COR-L47 (cell line): Measurements from ENCODE around the gene CTSZ.
"Not testable (repeated sequence)": the region's sequence is repeated elsewhere in the genome, so short reads cannot be mapped to it uniquely, and the experiment has no call there.

Source experiments
- DNase-seq: peaks from one replicate; lab custom pipeline; 2025; lab: John Stamatoyannopoulos, UW

Gene CTSZ

DNA sequence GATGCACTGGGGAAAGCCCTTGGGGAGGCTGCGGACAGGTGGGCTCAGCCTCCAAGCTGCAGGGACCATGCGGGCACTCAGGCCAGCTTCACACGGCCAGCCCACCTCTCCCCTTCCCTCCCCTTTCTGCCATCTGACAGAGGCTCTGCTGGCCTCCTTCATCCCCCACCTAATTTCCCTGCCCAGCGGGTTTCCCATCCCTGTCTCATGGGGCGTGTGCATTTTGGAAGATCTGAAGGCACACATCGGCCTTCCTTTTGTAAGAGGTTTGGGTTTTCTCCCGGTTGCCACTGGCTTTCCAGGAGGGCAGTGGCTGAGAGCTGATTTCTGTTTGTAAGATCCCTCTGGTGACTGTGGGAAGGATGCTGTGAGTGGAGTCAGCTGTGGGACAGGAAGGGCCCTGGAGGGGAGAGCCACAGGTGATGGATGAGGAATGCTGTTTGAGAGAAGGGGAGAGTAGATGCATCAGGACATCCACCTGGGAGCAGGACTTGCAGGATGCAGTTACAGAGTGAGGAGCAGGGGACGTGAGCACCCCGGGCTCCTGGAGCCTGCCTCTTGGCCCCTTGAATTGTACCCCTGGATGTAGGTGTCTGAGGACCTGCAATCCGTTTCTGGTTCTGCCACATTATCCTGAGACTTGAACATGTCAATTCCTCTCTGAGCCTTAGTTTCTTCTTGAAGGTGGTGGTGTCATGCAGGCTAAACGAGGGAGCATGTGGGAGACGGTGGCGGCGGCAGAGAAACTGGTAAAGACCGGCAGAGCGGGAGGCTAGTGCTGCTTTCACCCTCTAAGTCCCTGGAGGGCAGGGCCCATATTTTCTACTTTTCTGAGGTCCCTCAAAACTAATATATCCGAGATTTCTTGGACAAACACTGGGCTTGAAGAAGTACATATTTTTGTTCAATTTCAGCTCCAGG lies 6.2 kb upstream of the CTSZ start:
- DNase-seq, result no peak

DNA sequence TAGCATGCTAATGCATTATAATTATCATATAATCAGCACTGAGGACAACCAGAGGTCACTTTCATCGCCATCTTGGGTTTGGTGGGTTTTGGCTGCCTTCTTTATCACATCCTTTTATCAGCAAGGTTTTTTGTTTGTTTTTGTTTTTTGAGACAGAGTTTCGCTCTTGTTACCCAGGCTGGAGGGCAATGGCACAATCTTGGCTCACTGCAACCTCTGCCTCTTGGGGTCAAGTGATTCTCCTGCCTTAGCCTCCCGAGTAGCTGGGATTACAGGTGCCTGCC lies 4.8 kb upstream of the CTSZ start:
- not testable (repeated sequence) for DNase-seq

DNA sequence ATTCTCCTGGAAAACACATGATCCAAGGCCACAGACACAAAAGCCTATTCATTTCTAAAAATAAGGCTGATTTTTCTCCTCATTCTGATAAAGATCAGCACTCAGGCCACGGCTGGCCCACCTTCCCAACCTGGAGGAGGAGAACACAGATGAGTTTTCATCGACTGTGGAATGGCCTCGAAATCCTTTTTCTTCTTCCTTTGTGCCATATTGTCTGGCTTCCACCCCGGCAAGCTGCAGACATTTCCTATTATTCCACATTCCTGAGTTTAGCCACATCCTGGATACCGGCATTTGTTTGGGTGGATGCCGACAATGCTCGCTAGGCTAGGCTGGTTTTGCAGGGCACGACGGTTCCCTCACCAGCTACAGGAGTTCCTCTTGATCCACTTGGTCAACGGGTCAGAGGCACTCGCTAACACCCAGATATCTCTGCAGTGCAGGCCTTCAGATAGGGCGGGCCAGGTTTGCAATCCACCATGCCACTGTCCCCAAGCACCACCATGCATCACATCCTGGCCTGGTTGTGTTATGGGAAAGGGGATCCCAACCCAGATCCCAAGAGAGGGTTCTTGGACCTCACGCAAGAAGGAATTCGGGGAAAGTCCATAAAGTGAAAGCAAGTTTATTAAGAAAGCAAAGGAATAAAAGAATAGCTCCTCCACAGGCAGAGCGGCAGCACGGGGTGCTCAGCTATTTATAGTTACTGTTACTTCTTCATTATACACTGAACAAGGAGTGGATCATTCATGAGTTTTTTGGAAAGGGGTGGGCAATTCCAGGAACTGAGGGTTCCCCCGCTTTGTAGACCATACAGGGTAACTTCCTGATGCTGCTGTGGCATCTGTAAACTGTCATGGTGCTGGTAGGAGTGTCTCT lies 4.2 kb upstream of the CTSZ start:
- no peak for DNase-seq

GRCh38 chr20:59010321-59010994 lies 3.4 kb upstream of the CTSZ start:
- no peak for DNase-seq

- DNase-seq, result no peak
Observed at GRCh38 chr20:59008715-59009336, 1.8 kb upstream of the CTSZ start.

GRCh38 chr20:59007665-59008511 lies 834 bp upstream of the CTSZ start:
- DNase-seq, result no peak

DNA sequence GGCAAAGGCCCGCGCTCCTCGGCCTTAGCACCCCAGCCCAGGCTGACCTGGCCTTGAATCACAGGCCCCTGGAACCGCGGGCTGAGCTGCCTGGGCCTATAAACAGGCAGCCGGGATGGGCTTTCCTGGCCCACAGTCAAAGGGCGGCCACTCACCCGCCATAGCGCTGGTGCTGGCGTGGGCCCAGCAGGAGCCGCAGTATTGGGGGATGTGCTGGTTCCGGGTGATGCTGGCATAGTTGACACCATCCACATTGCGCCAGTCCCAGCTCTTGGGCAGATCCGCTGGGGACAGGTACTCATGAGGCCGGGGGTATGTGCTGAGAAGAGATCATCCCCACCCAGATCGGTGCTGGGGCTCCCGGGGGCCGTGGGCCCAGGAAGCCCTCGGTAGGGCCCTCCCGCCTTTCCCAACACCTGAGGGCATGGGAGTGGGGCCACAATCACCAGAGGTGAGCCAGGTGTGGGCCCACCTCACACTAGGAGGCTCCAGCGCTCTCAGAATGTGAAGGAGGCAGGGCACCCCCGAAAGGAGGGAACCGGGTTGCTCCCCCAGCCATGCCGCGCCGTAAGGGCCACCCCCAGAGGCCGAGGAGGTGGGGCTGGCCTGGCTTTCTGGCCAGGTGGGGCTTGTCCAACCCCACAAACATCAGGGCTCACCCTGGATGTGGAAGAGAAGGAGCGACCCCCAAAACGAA lies 739 bp downstream of the CTSZ start:
- no peak for DNase-seq

GRCh38 chr20:59005523-59006166 lies 1.4 kb downstream of the CTSZ start:
- DNase-seq, result no peak

GRCh38 chr20:59004763-59005522 lies 2.1 kb downstream of the CTSZ start:
- no peak for DNase-seq

DNA sequence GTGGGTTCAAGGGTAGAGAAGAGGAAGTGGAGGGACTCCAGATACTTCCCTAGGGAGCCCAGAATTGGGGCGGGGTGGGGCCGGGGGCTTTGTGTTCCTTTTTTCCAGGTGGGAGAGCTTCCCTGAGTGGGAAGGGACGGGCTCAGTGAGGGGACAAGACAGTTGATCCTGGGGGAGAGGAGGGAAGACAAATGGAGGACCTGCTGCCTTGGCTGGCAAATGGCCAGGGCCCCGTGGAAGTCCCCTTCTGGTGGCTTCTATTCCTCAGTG lies 2.6 kb downstream of the CTSZ start:
- DNase-seq, result no peak

DNA sequence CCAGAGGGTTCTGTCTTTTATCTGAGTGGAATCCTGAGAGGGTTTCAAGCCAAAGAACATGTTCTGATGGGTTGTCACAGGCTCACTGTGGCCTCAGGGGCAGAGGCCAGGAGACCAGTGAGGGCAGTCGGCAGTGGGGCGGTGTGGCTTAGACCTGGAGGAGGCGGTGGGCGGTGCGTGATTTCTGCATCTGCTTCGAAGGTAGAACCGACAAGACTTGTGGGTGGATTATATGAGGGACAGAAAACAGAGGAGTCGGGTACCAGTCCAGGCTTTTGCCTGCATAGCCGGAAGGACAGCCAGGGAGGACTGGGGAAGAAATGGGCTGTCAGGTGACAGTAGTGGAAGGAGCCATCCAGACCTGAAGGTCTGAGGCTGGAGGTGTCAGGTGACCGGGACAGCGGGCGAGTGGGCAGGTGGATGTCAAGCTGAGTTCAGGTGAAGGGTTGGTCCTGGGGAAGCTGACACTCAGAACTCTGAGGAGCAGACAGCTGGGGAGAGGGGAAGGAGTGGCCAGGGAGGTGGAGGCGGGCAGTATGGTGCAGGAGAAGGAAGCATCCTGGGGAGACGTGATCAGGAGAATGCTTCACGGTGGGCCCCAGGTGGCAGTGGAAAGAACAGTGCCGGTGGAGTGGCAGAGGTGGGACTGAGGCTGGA lies 3.1 kb downstream of the CTSZ start:
- no peak for DNase-seq

GRCh38 chr20:59002874-59003399 lies 4.1 kb downstream of the CTSZ start:
- DNase-seq, result no peak

DNA sequence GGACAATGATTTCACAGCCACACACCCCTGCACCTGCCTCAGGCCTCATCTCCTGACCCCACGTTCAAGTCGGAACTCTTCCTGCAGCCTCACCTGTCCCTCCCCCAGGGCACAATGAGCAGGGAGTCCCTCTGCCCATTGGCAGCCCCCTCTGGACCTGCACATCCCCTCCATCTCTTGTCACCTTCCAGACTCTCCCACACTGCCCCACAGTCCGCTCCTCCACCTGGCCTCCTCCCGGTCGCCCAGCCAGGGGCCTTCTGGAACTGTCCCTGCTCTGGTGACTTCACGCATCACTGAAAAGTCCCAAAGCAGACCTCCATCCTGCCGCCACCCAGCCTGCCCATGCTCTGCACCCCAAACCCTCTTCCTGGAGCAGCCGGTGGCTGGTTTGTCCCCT lies 4.7 kb downstream of the CTSZ start:
- no peak for DNase-seq

- no peak for DNase-seq
Observed at GRCh38 chr20:59001449-59002171, 5.4 kb downstream of the CTSZ start.

GRCh38 chr20:59001068-59001448 lies 6.0 kb downstream of the CTSZ start:
- DNase-seq, result no peak

DNA sequence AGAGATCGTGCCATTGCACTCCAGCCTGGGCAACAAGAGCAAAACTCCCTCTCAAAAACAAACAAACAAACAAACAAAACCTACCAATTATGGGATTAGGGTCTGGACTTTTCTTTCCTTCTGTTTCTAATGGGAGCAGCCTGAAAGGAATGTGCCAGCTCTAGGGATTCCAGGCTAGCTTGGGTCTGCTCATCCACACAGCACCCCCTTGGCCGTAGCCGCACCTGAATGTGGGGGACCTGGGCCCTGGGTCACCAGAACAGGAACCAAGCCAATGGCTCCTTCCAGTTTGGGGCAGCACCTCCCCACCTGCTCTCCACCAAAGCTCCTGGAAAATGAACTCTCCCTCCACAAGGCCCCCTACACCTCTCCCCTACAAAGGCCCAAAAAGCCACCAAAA lies 6.7 kb downstream of the CTSZ start:
- no peak for DNase-seq

DNA sequence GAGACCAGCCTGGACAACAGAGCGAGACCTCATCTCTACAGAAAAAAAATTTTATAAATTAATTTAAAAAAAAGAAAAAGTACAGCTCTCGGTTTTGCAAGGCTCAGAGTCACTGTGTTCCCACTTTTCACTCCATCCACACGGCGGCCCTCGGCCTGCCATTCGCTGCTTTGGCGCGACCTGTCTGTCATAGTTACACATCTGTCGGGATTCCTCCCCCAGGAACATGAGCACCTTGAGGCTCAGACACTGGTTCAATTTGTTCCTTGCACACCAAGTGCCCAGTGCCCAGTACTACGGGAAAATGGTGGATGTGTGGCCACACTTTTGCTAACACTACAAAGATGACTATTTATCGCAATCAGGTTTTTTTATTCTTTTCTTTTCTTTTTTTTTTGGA lies 8.4 kb downstream of the CTSZ start:
- no peak for DNase-seq

DNA sequence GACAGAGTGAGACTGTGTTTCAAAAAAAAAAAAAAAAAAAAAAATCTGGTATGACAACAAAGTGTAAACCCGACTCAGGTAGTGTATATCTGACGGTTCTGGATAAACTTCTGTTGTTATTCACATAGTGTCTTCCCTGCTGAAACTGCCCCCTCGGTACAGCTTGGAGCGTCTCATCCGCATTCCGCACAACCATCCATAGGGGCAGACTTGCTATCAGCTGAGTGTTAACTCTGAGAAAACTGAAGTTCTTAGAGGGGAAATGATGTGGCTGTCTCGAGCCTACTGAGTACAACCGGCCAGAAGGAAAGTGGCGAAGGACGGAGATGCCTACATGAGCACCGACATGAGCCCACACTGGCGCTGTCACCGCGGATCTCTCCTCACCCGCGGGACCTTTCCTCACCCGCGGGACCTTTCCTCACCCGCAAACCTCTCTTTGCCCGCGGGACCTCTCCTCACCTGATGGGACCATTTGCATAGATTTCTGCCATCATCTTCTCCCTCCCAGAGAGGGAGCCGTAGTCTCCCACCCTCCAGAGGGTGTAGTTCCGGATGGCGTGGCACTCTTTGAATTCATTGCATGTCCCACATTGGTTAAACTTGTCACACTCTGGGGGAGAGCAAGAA lies 9.8 kb downstream of the CTSZ start:
- DNase-seq, result no peak
